Inflammatory macrophage treated with lipopolysaccharide for 1 hour (primary cell): ENCODE data around the gene GABPB1.

Experiments used
- DNase-seq, 2 donors: peaks; one replicate each; pipeline ENCODE4 v3.0.0-alpha.2; 2020 to 2022

The GABPB1 gene

DNA sequence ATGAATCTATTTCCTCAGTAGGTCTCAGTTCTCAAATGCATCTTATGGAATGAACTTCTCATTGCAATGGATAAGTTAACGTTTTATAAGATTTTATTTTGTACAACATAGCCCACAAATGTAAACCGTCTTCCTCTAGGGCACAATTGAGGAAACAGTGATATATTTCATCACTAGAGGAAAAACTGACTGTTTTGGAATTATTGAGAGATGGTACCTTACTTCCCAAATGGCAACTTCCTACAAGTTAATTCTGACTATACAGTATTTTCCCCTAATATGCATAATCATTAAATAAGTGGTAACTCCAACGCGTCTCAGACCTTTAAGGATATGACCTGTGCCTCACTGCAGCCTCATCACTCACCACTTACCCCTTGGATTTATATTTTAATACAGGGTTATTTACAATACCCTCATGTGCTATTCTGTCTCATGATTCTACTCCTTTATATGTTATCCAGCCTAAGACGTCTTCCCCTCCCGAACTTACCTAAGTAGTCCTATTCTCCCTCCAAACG, 13.3 kb downstream of the GABPB1 start:
- DNase-seq = peak; percentile 25 to 52

DNA sequence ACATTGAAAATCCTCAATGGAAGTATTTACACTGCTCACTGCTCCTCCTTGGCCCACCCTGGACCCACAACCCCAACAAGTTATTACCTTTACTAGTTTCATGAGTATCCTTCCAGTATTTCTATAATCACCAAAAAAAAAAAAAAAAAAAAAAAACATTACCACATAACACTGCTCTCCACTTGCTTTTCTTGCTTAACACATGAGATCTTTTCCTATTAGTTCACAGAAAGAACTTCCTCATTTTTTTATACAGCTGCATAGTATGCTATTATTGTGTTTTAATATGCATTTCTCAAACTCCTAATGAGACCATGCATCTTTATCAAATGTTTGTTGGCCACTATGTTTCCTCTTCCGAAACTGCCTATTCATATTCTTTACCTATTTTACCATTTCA, 14.6 kb downstream of the GABPB1 start:
- peak; percentile 59 to 70 for DNase-seq

DNA sequence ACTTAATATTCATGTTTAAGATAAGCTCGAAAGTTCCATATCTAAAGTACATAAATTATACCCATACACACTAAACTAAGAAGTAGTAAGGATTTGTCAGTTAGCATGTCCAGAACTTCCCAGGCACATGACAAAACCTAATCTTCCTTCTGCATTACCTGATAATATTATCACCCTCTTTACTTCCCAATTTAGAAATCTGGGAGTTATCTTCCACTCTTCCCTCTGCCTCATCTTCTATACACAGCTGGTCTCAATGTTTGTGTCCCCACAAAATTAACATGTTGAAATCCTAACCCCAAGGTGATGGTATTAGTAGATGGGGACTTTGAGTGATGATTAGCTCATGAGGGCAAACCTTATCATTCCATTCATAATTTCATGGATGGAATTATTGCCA, 15.3 kb downstream of the GABPB1 start:
- no peak for DNase-seq

DNA sequence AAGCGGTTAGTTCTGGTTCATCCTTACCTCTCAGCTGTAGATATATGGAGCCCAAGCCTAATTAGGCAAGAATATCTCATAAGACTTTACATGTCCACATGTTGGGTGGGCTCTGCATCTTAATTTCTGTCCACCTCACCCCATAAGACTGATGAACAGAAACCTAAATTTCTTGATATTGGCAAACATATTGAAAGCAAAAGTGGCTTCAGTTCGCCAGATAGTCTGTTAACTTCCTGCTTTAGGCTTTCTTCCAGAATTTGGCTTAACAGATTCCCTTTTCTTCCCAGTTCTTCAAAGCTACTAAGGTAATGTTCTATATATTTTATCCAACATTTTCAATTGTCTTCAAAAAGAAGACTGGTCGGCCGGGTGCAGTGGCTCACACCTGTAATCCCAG, 19.7 kb downstream of the GABPB1 start:
- DNase-seq = no peak

DNA sequence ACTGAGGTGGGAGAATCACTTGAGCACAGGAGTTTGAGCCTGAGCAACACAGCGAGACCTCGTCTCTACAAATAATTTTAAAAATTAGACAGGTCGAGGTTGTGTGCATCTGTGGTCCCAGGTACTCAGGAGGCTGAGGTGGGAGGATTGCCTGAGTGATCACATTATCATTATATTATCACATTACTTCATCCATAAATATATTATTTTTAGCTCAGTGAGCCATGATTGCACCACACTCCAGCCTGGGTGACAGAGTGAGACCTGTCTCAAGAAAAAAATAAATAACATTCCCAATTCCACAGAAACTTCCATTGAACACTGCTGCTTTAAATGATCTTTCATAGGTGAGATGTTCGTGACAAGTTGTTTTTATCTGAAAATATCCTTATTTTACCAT, 21.8 kb downstream of the GABPB1 start:
- DNase-seq = no peak

DNA sequence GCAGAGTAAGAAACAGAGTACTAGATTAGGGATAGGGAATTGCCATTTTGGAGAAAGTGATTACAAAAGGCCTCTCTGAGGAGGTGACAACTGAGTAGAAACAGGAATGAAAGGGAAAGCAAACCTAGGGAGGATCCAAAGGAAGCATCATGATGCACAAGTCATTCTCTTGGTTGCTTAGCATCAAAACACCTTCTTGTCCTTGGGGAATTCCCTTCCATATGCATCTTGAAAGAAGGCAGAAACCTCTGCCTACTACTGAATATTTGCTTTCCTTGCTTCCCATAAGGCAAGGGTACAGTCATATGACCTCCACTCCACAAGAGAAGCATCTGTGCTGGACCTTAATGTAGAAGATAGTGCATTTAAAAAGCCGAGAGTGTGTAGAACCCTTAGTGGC, 24.1 kb downstream of the GABPB1 start:
- peak in 1 of 2 donors; percentile 30 for DNase-seq

DNA sequence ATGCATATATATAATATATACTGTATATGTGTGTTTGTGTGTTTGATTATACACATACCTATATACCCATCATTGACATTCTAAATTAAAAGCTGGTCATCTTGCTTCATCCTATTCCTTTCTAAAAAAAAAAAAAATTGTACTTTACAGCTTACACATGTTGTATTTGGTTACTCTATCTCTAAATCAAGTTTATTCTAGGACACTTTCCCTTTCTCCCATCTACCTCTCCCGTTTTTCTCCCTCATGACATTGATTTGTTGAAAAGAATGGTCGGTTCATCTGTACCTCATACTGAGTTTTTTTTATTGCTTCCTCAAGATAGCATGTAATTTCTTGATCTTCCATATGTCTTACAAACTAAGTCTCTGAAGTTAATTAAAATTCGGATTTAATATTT, 26.9 kb downstream of the GABPB1 start:
- no peak for DNase-seq

DNA sequence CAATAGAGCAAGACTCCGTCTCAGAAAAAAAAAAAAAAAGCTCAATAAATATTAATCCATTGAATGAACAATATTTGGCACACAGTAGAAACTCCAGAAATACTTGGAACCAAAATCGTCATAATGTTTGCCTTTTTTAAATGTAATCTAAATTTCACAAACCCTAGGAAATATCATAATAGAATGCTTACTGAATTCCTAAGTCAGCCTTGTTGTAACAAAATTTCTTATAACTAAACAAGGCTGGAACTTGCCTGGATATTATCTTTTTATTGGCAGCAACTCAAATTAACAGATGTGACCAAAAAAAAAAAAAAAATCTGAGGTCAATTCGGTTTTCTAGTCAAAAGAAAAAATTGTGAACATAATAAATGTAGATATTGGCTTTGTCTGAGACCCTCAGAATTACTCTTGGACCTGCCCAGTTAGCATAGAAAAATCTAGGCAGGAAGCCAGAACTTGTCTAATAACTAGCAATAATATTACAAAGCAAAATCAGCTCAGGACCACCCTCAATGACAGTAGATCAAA, 33.3 kb downstream of the GABPB1 start:
- DNase-seq = no peak

DNA sequence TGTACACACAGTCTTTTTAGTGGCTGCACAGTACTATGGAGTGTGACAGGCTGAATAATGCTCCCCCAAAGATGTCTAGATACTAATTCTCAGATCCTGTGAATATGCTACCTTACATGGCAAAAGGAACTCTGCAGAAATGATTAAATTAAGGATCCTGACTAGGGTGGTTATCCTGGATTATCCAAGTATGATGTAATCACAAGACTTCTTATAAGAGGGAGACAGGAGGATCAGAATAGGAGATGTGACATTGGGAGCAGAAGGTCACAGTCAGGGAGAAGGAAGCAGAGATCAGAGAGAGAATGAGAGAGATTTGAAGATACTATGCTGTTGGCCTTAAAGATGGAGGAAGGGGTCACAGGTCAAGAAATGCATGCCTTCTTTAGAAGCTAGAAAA, 34.5 kb downstream of the GABPB1 start:
- DNase-seq = no peak

DNA sequence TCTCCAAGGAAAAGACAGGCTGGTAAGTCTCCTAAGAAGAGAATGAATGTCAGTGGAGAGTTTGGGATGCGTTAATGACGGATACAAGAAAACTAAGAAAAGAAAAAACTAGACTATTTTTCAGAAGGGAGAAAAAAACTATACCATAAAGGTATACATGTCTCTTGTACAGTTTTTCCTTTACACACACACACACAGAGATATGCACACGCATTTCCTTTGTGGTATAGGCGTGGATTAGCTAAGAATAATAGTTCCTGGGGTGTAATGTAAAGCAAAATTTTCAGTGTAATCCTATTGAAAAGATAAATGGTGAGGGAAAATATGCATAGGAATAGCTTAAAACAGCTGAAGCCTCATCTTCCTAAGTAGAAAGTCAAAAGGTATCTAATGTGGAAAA, 36.3 kb downstream of the GABPB1 start:
- DNase-seq = no peak

DNA sequence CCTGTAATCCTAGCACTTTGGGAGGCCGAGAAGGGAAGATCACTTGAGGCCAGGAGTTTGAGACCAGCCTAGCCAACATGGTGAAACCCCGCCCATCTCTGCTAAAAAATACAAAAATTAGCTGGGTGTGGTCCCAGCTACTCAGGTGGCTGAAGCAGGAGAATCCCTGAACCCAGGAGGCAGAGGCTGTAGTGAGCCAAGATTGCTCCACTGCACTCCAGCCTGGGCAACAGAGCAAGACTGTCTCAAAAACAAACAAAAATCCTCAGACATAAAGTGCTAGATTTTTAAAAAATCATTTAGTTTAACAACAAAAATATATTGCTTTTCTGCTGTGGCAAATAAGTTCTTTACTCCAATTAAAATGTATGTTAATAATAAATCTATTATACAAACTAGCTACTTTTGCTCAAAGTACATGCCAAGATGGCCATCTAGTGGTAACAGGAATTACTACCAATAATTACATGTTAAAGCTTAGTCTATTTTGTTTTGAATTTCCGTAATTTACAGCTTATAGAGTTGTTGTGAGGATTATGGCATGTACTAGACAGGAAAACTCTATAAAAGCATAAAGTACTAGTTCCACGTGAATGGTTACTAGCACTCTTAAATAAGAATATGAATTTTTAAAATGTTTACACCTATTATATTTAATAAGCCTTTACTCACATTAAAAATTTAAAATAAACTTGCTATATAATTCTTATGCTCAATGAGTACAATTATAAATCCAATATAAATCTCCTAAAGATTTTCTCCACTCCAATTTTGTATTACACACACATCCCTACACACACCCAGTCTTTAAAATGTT, 39.0 kb downstream of the GABPB1 start:
- DNase-seq = peak; percentile 28 to 72

DNA sequence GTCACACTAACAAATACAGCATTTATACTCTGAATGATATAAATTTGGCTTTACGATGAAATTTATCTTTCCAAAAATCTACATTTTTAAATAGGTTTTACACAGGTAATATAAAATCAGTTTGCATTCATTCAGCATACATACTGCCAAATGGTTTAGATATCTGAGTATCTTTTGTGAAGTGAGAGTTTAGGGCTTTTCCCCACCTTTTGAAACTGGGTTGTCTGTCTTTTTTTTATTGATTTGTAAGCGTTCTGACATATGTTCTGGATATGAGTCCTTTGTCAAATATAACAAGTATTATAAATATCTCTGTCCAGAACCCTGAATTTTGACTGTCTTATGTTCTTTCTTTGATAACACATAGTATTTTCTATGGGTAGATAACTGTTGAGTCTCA, 42.4 kb downstream of the GABPB1 start:
- DNase-seq = no peak

DNA sequence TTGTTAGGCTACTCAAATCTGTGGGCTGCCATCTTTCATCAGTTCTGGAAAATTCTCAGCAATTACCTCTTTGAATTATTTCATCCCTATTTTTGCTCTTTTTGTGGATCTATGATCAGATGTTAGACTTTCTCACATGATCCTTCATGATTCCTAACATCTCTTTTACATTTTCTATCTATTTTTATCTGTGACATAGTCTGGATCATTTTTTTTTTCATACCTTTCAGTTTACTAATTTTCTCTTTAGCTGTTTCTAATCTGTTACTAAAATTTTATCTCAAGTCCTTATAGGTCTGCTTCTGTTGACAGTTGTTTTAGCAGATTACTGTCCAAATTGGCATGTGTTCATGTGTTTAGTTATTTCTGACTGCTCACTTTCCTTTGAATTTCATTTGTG, 47.2 kb downstream of the GABPB1 start:
- no peak for DNase-seq

DNA sequence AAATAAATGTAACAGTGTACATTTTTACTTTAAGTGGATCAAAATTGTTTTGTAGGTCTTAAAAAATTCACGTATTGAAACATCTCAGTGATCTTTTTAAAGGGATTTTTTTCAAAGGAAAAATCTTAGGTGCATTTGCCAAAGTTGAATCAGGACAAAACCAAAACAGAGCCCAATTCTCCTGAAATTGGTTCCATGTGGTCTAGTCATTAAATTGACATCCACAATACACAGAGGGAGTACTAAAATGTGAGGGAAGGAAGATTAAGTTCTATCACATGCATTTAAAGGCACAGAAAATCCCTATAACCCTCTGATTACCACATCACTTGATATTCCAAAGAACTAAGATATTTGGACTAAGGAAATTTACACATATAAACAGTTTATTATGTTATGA, 50.2 kb downstream of the GABPB1 start:
- no peak for DNase-seq

DNA sequence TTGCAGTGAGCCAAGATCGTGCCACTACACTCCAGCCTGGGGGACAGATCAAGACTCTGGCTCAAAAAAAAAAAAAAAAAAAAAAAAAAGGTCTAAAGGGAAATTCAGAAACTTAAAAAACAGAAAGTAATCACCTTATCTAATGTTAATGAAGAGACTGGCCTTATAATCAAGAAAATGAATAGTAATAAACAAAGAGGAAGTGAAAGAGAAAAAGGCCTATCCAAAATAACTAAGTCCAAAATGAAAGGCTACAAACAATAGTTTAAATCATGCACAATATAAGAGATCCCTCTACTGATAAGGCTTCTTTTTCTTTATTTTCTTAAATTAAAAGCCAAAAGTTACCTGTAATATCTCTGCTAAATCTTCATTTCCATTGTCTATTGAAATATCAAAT, 52.4 kb downstream of the GABPB1 start:
- no peak for DNase-seq

DNA sequence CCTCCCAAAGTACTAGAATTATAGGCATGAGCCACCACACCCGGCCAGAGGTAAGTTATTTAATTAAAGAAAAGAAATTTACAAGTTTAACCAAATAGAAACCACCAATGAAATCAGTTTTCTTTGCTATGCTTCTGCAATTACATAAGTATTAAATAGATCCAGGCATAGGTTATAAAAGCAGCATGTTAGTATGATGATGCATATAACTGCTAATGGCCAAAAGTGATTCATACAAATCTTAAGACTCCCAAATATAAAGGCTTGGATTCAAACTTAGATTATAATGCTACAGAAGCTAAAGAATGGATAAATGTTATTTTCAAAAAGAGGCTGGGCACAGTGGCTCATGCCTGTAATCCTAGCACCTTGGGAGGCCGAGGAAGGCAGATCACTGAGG, 56.7 kb downstream of the GABPB1 start:
- DNase-seq = no peak

DNA sequence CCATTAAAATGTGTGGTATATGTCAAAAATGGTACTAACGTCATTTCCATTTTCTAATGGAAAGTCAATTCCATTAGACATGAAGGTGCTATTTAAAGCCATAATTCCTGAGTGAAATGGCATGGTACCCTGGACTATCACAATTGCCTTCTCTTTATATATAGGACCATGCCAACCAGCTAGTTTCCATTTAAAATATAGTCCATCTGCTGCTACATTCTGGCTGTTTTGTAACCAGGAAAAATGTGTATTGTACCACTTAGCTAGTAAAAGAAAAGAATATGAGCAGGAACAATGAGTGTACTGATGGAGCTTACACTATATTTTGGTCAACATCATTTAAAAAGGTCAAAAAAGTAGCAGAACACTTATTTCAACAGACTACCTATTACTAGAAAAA, 59.0 kb downstream of the GABPB1 start:
- no peak for DNase-seq

DNA sequence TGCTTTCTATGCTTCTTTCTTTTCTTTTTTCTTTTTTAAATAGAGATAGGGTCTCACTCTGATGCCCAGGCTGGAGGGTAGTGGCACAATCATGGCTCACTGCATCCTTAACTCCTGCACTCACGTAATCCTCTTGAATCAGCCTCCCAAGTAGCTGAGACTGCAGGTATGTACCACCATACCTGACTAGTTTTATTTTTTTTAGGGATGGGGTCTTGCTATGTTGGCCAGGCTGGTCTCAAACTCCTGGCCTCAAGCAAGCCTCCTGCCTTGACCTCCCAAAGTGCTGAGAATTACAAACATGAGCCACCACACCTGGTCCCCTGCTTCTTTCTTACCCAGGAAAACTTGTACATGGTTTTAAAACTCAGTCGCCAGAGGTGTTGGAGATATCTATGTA, 65.2 kb downstream of the GABPB1 start:
- no peak for DNase-seq

DNA sequence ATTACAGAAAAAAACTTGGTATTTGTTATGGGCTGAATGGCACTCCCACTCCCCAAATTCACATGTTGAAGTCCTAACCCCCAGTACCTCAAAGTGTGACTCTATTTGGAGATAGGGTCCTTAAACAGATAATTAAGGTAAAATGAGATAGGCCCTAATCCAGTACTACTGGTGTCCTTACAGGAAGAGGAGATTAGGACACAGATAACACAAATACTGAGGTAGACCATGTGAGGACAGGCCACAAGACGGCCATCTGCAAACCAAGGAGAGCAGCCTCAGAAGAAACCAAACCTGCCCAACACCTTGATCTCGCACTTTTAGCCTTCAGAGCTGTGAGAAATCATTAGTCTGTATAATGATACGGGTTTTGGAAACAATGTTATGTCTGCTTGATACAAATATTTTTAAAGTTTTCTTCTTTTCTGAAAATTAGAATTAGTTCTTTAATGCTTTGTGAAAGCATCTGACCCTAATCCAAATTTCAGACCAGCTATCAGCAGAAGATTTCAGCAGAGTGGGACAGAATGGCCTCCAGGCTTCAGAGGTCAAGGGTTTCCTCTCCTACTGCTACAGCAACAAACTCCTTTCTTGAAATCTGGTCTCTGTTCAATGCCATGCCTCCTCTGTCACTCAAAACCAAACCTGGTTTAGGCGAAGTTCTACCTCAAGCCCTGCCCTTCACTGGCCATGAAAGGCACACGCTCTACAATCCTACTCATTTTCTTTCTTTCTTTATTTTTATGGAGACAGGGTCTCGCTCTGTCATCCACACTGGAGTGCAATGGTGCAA, 67.5 kb downstream of the GABPB1 start:
- no peak for DNase-seq

DNA sequence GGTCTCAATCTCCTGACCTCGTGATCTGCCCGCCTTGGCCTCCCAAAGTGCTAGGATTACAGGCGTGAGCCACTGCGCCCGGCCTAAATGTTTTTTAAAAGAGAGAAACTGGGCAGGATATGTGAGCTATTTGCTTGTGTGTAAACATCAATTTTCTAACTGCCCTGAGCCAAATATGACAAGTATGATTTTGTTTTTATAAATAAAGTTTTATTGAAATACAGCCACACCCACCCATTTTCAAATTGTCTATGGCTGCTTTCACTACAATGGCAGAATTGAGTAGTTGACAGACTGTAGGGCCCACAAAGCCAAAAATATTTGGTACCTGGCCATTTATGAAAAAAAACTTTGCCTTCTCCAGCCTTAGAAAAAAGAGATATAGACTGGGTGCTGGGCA, 73.6 kb downstream of the GABPB1 start:
- DNase-seq = no peak

DNA sequence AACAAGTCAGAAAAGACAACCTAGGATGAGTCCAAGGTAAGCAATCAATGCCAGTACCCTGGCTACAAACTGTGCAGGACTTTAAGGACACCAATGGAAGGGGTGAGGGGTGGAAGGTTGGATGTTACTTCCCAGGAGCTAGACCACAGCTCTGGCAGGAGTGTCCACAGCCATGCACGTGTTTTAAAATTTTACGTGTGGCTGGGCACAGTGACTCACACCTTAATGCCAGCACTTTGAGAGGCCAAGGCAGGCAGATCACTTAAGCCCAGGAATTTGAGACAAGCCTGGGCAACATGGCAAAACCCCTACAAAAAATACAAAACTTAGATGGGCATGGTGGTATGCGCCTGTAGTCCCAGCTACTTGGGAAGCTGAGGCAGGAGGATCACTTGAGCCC, 74.7 kb downstream of the GABPB1 start:
- DNase-seq = no peak

DNA sequence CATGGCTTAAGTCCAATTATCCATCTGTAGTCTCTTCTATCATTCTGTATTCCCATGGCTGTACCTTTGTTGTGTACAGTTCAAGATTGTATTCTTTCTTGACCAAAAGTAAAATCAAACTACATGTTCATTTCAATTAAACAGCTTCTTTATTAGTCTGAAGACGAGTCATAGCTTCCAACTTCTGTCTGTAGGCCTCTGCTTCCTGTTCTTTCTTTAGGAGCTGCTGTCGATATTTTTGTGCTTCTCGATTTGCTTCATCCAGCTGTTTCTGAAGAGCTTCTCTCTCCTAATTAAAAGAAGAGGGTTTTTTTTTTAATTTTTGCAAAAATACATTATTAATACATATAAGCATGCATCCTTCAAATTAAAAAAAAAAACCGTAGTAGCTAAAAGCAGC, 76.5 kb downstream of the GABPB1 start:
- DNase-seq = peak; percentile 35 to 41

DNA sequence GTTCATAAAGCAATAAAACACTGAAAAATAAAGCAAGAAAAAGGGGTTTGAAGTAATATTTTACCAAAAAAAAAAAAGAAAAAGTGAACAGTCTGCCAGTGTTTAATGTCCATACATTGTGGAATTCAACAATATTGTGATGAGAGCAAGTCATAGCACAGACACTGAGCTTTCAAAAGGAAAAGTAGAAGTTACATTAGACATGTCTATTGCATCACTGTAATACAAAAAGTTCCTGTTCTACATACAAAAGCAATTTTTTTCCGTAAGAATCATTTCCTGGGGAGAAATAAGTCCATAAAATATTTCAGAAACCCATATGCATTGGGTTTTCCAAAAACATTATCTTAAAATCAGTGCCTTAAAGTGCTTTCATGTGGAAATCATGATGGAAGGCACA, 77.6 kb downstream of the GABPB1 start:
- DNase-seq = peak; percentile 67 to 71

DNA sequence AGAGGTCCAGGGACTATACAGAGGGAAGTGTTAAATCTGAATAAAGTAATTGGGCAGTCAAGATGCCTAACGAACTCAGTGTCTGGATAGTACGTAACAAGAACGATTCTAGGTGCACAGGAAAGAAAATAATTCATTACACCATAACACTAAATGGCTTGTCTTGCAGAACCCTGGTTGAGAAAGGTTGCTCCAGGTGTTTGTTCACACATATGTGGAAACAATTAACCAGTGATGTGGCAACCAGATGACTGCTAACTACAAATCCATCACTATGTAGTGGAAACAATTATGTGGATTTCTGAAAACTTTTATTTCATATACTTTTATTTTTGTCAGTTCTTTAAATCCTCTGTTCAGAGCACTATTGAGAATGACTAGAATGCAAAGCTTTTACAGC, 79.1 kb downstream of the GABPB1 start:
- no peak for DNase-seq
